Testis (tissue), 3 donors: Measurements from ENCODE around the gene SLC25A44. TPM values are rescaled to one million over a fixed set of nuclear protein-coding genes. Genes with fewer than 3 reads are reported as not detected.

Source experiments
- DNase-seq: peaks from one replicate; pipeline ENCODE4 v3.0.0-alpha.2; 2019
- H3K27ac ChIP-seq, 2 donors: fragments of 200-600 bp; sonication (generic); one replicate each; pipeline ENCODE4 v1.5.1; 2019
- H3K27me3 ChIP-seq: fragments of 200-600 bp; sonication (generic); one replicate; pipeline ENCODE4 v1.5.1; 2019
- H3K36me3 ChIP-seq: fragments of 200-600 bp; sonication (generic); one replicate; pipeline ENCODE4 v1.5.1; 2017; ENCODE audit warnings: low read depth; ENCODE audit errors: missing control alignments
- H3K4me1 ChIP-seq: fragments of 200-600 bp; sonication (generic); one replicate; pipeline ENCODE4 v1.5.1; 2019
- H3K4me3 ChIP-seq, 2 donors: fragments of 200-600 bp; sonication (generic); one replicate each; pipeline ENCODE4 v1.5.1; 2017 to 2019
- H3K9me3 ChIP-seq: fragments of 200-600 bp; sonication (generic); one replicate; pipeline ENCODE4 v1.5.1; 2017
- CTCF ChIP-seq, 3 experiments: fragments of 450-650 bp in 2 of 3; fragments of 200-600 bp in 1 of 3; sonication (generic) in 1 of 3; IDR thresholded peaks; one replicate each; pipeline ENCODE4 v1.5.1; 2016 to 2019; ENCODE audit warnings: antibody characterized with exemption in 3 of 3, mild to moderate bottlenecking in 2 of 3, moderate library complexity in 1 of 3
- POLR2A ChIP-seq: fragments of 450-650 bp; IDR thresholded peaks from one replicate; pipeline ENCODE4 v1.6.1; 2017; ENCODE audit warnings: antibody characterized with exemption, mild to moderate bottlenecking, moderate library complexity
- WGBS, 2 donors: methylation state at CpG; one replicate each; pipeline ENCODE4 v1.1.5; 2018; 5-methylcytosine and 5-hydroxymethylcytosine counted together
- intact Hi-C: fragments of 100-400 bp; cut with DNase I; formaldehyde crosslinking; loops from one replicate; pipeline ENCODE4 v1.15.1; 2023; ENCODE audit warnings: low total_unique reads
- polyA plus RNA-seq: library from polyadenylated mRNA; stranded (reverse); fragments of 350-450 nt; fragmentation: Illumina TruSeq; extraction: RNeasy Lipid Tissue Mini Kit (QIAGEN cat#74804); gene quantifications from one replicate; pipeline ENCODE4 v1.2.3, GENCODE V29; 2014; ENCODE audit warnings: low read depth, low replicate concordance; ENCODE audit not compliant: insufficient read depth
- total RNA-seq, 2 donors: library from RNA; depleted of rRNA; stranded (reverse); fragments of >200 nt; gene quantifications; one replicate each; pipeline ENCODE4 v1.2.3, GENCODE V29; 2016

Gene SLC25A44
- total and polyA plus RNA-seq, 3 donors from 2014 or later: 32.4 to 34.2 (median 32.8) TPM

- DNase-seq: no peak
- no peaks in the 10 kb centered on the region for H3K36me3 ChIP-seq
- H3K27ac ChIP-seq: no peak overlapping the region
- peaks cover 19% of the 10 kb centered on the region for H3K4me1 ChIP-seq
- intact Hi-C loops: no loop called here
- no peaks in the 10 kb centered on the region for H3K27me3 ChIP-seq
- H3K9me3 ChIP-seq: no peaks in the 10 kb centered on the region
- H3K4me3 ChIP-seq: no peak overlapping the region
- TF ChIP-seq CTCF (IDR thresholded peaks at IDR 0.05) (no peak), POLR2A (no peak)
- WGBS, 2 donors: 71 to 80% methylated on average over 1 to 10 of the region's 10 CpGs
These were observed 48.8 kb downstream of the SLC25A44 start for GRCh38 chr1:156242738-156243137.

DNA sequence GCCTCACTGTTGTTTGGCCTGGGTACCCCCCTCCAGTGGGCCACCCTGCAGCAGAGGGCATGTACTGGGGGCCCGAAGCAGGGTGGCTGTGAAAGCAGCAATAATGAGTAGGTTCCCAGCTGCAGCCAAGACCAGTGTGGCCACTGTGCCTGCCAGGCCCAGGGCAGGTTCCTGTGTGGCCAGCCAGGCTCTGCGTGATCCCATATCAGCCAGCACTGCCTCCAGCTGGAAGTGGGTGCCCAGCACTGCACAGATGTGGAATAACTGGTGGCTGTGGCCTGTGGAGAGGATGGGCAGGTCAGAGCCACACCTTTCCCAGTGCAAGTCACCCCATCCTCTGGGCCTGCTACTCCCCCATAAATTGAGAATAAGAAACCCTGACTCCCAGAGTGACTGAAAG is 50.2 kb downstream of the SLC25A44 start:
- intact Hi-C loops: no loop called here
- Histone ChIP-seq H3K36me3 (no peaks in the 10 kb centered on the region), H3K27ac (no peak overlapping the region), H3K27me3 (no peaks in the 10 kb centered on the region), H3K4me1 (peaks cover 25% of the 10 kb centered on the region), H3K4me3 (no peak overlapping the region), H3K9me3 (no peaks in the 10 kb centered on the region)
- TF ChIP-seq POLR2A (no peak), CTCF (IDR thresholded peaks at IDR 0.05) (no peak)
- DNase-seq: no peak
- WGBS, 2 donors: 82% methylated on average over 2 of the region's 2 CpGs; no CpG with 5 or more reads in 1 of the 2 donors

- Histone ChIP-seq H3K4me1 (peaks cover 25% of the 10 kb centered on the region), H3K36me3 (no peaks in the 10 kb centered on the region), H3K27me3 (no peaks in the 10 kb centered on the region), H3K9me3 (no peaks in the 10 kb centered on the region), H3K27ac (no peak overlapping the region), H3K4me3 (no peak overlapping the region)
- intact Hi-C loops: no loop called here
- no peak for TF ChIP-seq POLR2A
- no peak for TF ChIP-seq CTCF (IDR thresholded peaks at IDR 0.05)
- no peak for DNase-seq
- WGBS, 2 donors: 79 to 82% methylated on average over 17 of the region's 17 CpGs
These were observed 50.8 kb downstream of the SLC25A44 start for GRCh38 chr1:156244712-156245111.

DNA sequence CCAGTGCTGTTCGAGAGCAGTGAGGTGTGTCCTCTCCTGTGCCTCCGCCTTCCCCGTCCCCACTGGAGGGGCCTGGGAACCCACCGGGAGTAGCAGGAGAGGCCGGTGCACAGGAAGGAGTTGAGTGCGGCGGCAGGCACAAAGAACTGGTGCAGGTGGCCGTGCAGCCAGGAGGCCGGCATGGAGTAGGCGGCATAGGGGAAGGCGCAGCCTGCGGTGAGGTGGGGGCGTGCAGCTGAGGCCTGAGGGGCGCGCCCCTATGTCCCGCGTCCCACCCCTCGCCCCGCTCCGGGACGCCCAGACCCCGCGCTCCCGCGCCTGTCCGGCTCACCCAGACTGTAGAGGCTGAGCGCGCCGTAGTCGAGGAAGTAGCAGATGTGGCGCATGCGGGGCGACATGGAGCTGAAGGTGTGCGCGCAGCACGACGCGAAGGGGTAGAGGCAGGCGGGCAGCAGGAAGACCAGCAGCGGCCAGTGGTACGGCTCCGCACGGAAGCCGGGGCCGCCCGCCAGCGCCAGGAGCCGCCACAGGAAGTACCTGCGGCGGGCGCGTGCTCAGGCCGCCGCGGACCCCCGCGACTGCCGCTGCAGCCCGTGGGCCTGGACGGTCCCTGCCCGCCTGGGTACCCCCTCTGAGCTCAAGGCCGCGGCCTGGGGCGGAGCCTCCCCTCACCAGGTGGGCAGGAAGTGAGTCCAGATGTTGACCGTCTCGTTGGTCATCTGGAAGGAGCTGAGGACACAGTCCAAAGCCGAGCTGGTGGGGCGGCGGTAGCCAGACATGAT is 51.7 kb downstream of the SLC25A44 start:
- Histone ChIP-seq H3K4me3 (no peak overlapping the region), H3K27me3 (no peaks in the 10 kb centered on the region), H3K4me1 (peaks cover 25% of the 10 kb centered on the region), H3K9me3 (no peaks in the 10 kb centered on the region), H3K27ac (no peak overlapping the region), H3K36me3 (no peaks in the 10 kb centered on the region)
- no peak for TF ChIP-seq CTCF (IDR thresholded peaks at IDR 0.05)
- no peak for TF ChIP-seq POLR2A
- WGBS, 2 donors: 3 to 10% methylated on average over 21 to 61 of the region's 69 CpGs
- intact Hi-C loops: no loop called here
- no peak for DNase-seq
